Parathyroid adenoma (tissue), 2 donors: ENCODE data around the gene ZNF385C.
A peak's percentile ranks its signal among the peaks of the same experiment; 100 is the strongest.

ENCODE experiments used
- H2AFZ ChIP-seq: fragments of 300-600 bp; sonication (generic); one replicate; pipeline ENCODE4 v1.7.0; 2017; ENCODE audit warnings: antibody characterized with exemption, mild to moderate bottlenecking
- H3K27ac ChIP-seq: fragments of 300-600 bp; sonication (generic); one replicate; pipeline ENCODE4 v1.7.0; 2017
- H3K27me3 ChIP-seq: fragments of 300-600 bp; sonication (generic); one replicate; pipeline ENCODE4 v1.7.0; 2017; ENCODE audit warnings: low read length; ENCODE audit not compliant: control insufficient read depth, insufficient read depth
- H3K36me3 ChIP-seq: fragments of 300-600 bp; sonication (generic); one replicate; pipeline ENCODE4 v1.7.0; 2017; ENCODE audit warnings: low read length; ENCODE audit not compliant: control insufficient read depth, insufficient read depth
- H3K4me1 ChIP-seq: fragments of 300-600 bp; sonication (generic); one replicate; pipeline ENCODE4 v1.7.0; 2017; ENCODE audit warnings: control low read depth
- H3K4me2 ChIP-seq: fragments of 300-600 bp; sonication (generic); one replicate; pipeline ENCODE4 v1.7.0; 2017; ENCODE audit warnings: low read length
- H3K4me3 ChIP-seq: fragments of 300-600 bp; sonication (generic); one replicate; pipeline ENCODE4 v1.7.0; 2017; ENCODE audit warnings: low read depth, low read length
- H3K79me2 ChIP-seq: fragments of 300-600 bp; sonication (generic); one replicate; pipeline ENCODE4 v1.7.0; 2017; ENCODE audit warnings: control low read depth
- H3K9ac ChIP-seq: fragments of 300-600 bp; sonication (generic); one replicate; pipeline ENCODE4 v1.7.0; 2017; ENCODE audit warnings: mild to moderate bottlenecking
- H3K9me3 ChIP-seq: fragments of 300-600 bp; sonication (generic); one replicate; pipeline ENCODE4 v1.7.0; 2017; ENCODE audit warnings: low read length; ENCODE audit not compliant: control insufficient read depth
- CTCF ChIP-seq: fragments of 300-600 bp; sonication (generic); IDR thresholded peaks from one replicate; pipeline ENCODE4 v1.7.0; 2017; ENCODE audit warnings: antibody characterized with exemption, mild to moderate bottlenecking
- donor health status: primary hyperparathyroidism.

The ZNF385C gene

GRCh38 chr17:42072323-42073187 is 25.7 kb downstream of the ZNF385C start:
- H3K27ac ChIP-seq, result no peak overlapping the region
- no peaks in the 10 kb centered on the region for H3K79me2 ChIP-seq
- no peaks in the 10 kb centered on the region for H3K27me3 ChIP-seq
- TF ChIP-seq CTCF, result no peak
- H3K36me3 ChIP-seq, result no peaks in the 10 kb centered on the region
- H3K4me2 ChIP-seq, result peak overlapping the region; percentile 78
- no peaks in the 10 kb centered on the region for H3K4me1 ChIP-seq
- no peak overlapping the region for H3K9ac ChIP-seq
- H2AFZ ChIP-seq, result peak overlapping the region; percentile 70
- peak overlapping the region; percentile 17 for H3K4me3 ChIP-seq
- H3K9me3 ChIP-seq, result no peaks in the 10 kb centered on the region

- no peaks in the 10 kb centered on the region for H3K27me3 ChIP-seq
- H3K9me3 ChIP-seq, result no peaks in the 10 kb centered on the region
- H3K27ac ChIP-seq, result no peak overlapping the region
- H3K4me1 ChIP-seq, result no peaks in the 10 kb centered on the region
- TF ChIP-seq CTCF, result no peak
- no peaks in the 10 kb centered on the region for H3K79me2 ChIP-seq
- no peak overlapping the region for H3K9ac ChIP-seq
- peak overlapping the region; percentile 70 for H2AFZ ChIP-seq
- H3K4me2 ChIP-seq, result peak overlapping the region; percentile 78
- H3K36me3 ChIP-seq, result no peaks in the 10 kb centered on the region
- H3K4me3 ChIP-seq, result no peak overlapping the region
Observed at GRCh38 chr17:42071810-42072209, 26.5 kb downstream of the ZNF385C start.

GRCh38 chr17:42068979-42069378 is 29.3 kb downstream of the ZNF385C start:
- TF ChIP-seq CTCF, result no peak

GRCh38 chr17:42067371-42068091 is 30.7 kb downstream of the ZNF385C start:
- H3K4me1 ChIP-seq, result no peaks in the 10 kb centered on the region
- H2AFZ ChIP-seq, result no peak overlapping the region
- H3K27ac ChIP-seq, result no peak overlapping the region
- no peaks in the 10 kb centered on the region for H3K79me2 ChIP-seq
- H3K27me3 ChIP-seq, result no peaks in the 10 kb centered on the region
- peak; percentile 90 for TF ChIP-seq CTCF
- no peaks in the 10 kb centered on the region for H3K9me3 ChIP-seq
- H3K4me2 ChIP-seq, result no peak overlapping the region
- H3K4me3 ChIP-seq, result no peak overlapping the region
- H3K9ac ChIP-seq, result no peak overlapping the region
- no peaks in the 10 kb centered on the region for H3K36me3 ChIP-seq

More at GRCh38 chr17:42068979-42069378, 29.3 kb downstream of the ZNF385C start:
- Histone ChIP-seq H2AFZ (no peak overlapping the region), H3K9me3 (no peaks in the 10 kb centered on the region), H3K79me2 (no peaks in the 10 kb centered on the region), H3K9ac (no peak overlapping the region), H3K4me2 (no peak overlapping the region), H3K27me3 (no peaks in the 10 kb centered on the region), H3K27ac (no peak overlapping the region), H3K4me3 (no peak overlapping the region), H3K36me3 (no peaks in the 10 kb centered on the region), H3K4me1 (no peaks in the 10 kb centered on the region)
